AG20443 (cell line): Measurements from ENCODE around the gene VWA5B2.

Experiments used
- DNase-seq: peaks from one replicate; pipeline ENCODE4 v3.0.0; 2012; ENCODE audit warnings: low spot score, mixed read lengths

The VWA5B2 gene

GRCh38 chr3:184275961-184276910 lies 46.9 kb downstream of the VWA5B2 start, which contains the start of gene ECE2:
ECE2 (plus strand) TSS chr3:184276022; CDS start chr3:184276154, 132 bp downstream.
- peak; percentile 81 for DNase-seq

GRCh38 chr3:184277366-184277765 lies 48.0 kb downstream of the VWA5B2 start:
- no peak for DNase-seq

- no peak for DNase-seq
Measured at GRCh38 chr3:184282941-184283340, 53.6 kb downstream of the VWA5B2 start.

GRCh38 chr3:184283681-184284080 lies 54.3 kb downstream of the VWA5B2 start:
- no peak for DNase-seq

- DNase-seq, result peak; percentile 87
Measured at GRCh38 chr3:184284696-184285095, 55.3 kb downstream of the VWA5B2 start.

GRCh38 chr3:184289426-184289938 lies 60.1 kb downstream of the VWA5B2 start:
- DNase-seq, result peak; percentile 81

GRCh38 chr3:184290331-184290730 lies 60.9 kb downstream of the VWA5B2 start:
- DNase-seq, result no peak

GRCh38 chr3:184291044-184291737 lies 61.8 kb downstream of the VWA5B2 start:
- DNase-seq, result no peak
